Lung (tissue), 12 donors: ENCODE measurements around the gene IL1RL1. TPM values are rescaled to one million over a fixed set of nuclear protein-coding genes. Genes with fewer than 3 reads are reported as not detected.

Experiments
- ATAC-seq: fragments of 200-7000 bp; cut with Tn5 transposase; one replicate; pipeline ENCODE4 v1.9.1; 2020; ENCODE audit warnings: moderate number of reproducible peaks; ENCODE audit not compliant: insufficient read depth, low FRiP score
- DNase-seq, 3 donors: peaks; one replicate each; pipeline ENCODE4 v3.0.0-alpha.2; 2013 to 2017
- H3K27ac ChIP-seq, 2 donors: one replicate each; pipeline ENCODE4 v1.5.1; 2013; ENCODE audit warnings: mild to moderate bottlenecking in 2 of 2, moderate library complexity in 2 of 2, control low read depth in 1 of 2, inconsistent platforms in 1 of 2, low read depth in 1 of 2, low read length in 1 of 2
- H3K27me3 ChIP-seq, 3 donors: one replicate each; pipeline ENCODE4 v1.5.1; 2013; ENCODE audit warnings: low read length in 2 of 3; ENCODE audit not compliant: control insufficient read depth in 3 of 3, insufficient read depth in 3 of 3
- H3K36me3 ChIP-seq, 4 donors: one replicate each; pipeline ENCODE4 v1.5.1; 2013; ENCODE audit warnings: low read length in 4 of 4, mild to moderate bottlenecking in 1 of 4, moderate library complexity in 1 of 4; ENCODE audit not compliant: control insufficient read depth in 4 of 4, insufficient read depth in 4 of 4
- H3K4me1 ChIP-seq, 5 donors: one replicate each; pipeline ENCODE4 v1.5.1; 2013; ENCODE audit warnings: low read length in 5 of 5, mild to moderate bottlenecking in 2 of 5, moderate library complexity in 1 of 5; ENCODE audit not compliant: control insufficient read depth in 5 of 5, insufficient read depth in 5 of 5
- H3K4me3 ChIP-seq: one replicate; pipeline ENCODE4 v1.5.1; 2013; ENCODE audit warnings: mild to moderate bottlenecking, control low read depth, moderate library complexity
- H3K9ac ChIP-seq, 2 donors: one replicate each; pipeline ENCODE4 v1.5.1; 2013; ENCODE audit warnings: low read length in 2 of 2, control low read depth in 1 of 2; ENCODE audit not compliant: insufficient read depth in 1 of 2
- H3K9me3 ChIP-seq, 4 donors: one replicate each; pipeline ENCODE4 v1.5.1; 2013; ENCODE audit warnings: low read length in 3 of 4, mild to moderate bottlenecking in 1 of 4, moderate library complexity in 1 of 4; ENCODE audit not compliant: control insufficient read depth in 4 of 4, insufficient read depth in 3 of 4
- WGBS, 2 donors: extraction: QIAGEN DNeasy Blood & Tissue Kit; methylation state at CpG; one replicate each; pipeline ENCODE4 v1.1.7; 2013; 5-methylcytosine and 5-hydroxymethylcytosine counted together
- polyA plus RNA-seq, 2 donors: library from polyadenylated mRNA; stranded (reverse); fragments of 200-250 nt; gene quantifications; one replicate each; pipeline ENCODE4 v1.2.1, GENCODE V29; 2013
- total RNA-seq, 2 donors: library from RNA; depleted of rRNA in 1 of 2; stranded (reverse); fragments of >200 nt in 1 of 2; gene quantifications; one replicate each; pipeline ENCODE4 v1.2.1, GENCODE V29; 2014 to 2021
- TF ChIP-seq, protein P1 (sequence below): IDR thresholded peaks from 2 replicates; pipeline ENCODE4 v1.5.1; 2012; ENCODE audit warnings: mild to moderate bottlenecking; ENCODE audit errors: control extremely low read depth, extremely low read depth
- donor health status: control.
- donor health status: control.
- donor health status: Bipolar disorder and iron deficiency.
- donor health status: healthy.
- donor health status: DM: yes; HTN: yes; CAD: no.

The IL1RL1 gene
- total and polyA plus RNA-seq, 4 donors, result 1.5 to 383 (median 77.8) TPM

DNA sequence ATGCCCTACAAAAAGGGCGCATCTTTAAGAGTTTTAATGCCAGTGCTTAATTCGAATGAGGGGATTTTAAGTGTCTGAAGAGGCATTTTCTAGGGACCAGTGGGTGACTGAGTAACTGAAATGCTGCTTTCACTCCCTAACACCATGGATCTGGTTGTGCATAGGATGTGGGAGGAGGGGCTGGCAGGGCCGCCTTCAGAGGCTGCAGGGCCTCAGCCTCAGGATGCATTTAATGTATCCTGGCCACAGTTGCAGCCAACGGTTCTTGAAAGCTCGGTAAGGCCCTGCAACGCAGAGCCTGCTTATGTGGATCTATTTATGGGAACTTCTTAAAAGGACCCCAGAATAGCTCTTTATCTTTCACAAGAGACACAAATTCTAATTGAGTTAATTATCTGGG is 85.8 kb downstream of the IL1RL1 start:
- no peak for DNase-seq

DNA sequence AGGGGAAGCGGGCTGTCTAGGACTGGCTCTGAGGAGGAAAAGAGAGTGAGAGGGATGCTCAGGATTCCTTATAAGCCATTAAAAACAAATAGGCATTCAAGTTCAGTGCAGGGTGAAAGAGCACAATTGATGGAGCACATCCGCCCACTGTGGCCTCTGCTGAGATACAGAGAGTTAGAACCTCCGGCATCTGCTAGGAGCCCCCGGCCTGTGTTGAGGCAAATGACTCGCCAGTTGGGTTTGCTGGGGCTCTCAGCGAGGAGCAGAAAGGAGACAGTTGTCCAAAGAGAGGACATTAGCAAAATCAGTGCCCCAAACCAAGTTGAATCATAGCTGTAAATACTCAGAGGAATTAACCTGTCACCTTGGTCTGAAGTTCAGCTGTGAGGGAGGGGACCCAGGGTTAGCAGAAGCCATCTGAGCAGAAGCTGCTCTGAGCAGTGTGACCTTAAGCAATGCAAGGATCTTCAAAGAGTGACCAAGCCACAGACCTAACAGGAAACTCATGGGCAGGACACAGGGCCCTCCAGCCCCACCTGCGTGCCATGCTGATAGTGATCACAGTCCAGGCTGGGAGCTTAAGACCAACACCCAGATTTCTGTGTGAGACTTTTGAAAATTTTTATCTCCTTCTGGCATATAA is 88.3 kb downstream of the IL1RL1 start:
- Histone ChIP-seq H3K4me3 (no peak overlapping the region), H3K9me3 (no peaks in the 10 kb centered on the region), H3K4me1 (no peaks in the 10 kb centered on the region), H3K9ac (no peak overlapping the region), H3K27me3 (no peaks in the 10 kb centered on the region), H3K27ac (no peak overlapping the region), H3K36me3 (no peaks in the 10 kb centered on the region)
- no peak for DNase-seq
- WGBS, 2 donors, result 83 to 89% methylated on average over 7 of the region's 7 CpGs
- TF ChIP-seq, protein P1, sequence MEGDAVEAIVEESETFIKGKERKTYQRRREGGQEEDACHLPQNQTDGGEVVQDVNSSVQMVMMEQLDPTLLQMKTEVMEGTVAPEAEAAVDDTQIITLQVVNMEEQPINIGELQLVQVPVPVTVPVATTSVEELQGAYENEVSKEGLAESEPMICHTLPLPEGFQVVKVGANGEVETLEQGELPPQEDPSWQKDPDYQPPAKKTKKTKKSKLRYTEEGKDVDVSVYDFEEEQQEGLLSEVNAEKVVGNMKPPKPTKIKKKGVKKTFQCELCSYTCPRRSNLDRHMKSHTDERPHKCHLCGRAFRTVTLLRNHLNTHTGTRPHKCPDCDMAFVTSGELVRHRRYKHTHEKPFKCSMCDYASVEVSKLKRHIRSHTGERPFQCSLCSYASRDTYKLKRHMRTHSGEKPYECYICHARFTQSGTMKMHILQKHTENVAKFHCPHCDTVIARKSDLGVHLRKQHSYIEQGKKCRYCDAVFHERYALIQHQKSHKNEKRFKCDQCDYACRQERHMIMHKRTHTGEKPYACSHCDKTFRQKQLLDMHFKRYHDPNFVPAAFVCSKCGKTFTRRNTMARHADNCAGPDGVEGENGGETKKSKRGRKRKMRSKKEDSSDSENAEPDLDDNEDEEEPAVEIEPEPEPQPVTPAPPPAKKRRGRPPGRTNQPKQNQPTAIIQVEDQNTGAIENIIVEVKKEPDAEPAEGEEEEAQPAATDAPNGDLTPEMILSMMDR, result no peak
- no peak for ATAC-seq

More for the DNA sequence above, 85.8 kb downstream of the IL1RL1 start:
- no peak for ATAC-seq
- Histone ChIP-seq H3K9ac (no peak overlapping the region), H3K9me3 (no peaks in the 10 kb centered on the region), H3K4me3 (no peak overlapping the region), H3K27me3 (no peaks in the 10 kb centered on the region), H3K36me3 (no peaks in the 10 kb centered on the region), H3K4me1 (no peaks in the 10 kb centered on the region), H3K27ac (no peak overlapping the region)
- 86 to 94% methylated on average over 6 of the region's 6 CpGs for WGBS, 2 donors
- TF ChIP-seq, protein P1, result no peak

DNA sequence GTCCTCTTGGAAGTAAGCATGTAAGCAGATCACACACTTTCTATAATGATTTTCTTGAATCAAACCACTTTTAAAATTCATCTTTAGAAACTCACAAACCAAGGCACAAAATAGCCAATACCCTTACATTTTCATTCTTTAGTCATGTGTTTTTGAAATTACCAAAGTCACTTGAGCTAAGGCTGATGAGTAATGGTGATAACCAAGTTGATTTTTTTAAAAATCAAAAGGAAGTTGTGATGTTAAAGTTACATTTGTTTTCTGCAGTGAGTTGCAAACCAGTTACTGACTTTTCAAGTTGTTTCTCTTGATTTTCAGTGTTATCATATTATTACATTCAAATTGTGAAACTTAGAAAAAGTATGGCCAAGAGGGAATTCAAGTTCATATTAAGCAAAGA is 90.1 kb downstream of the IL1RL1 start:
- TF ChIP-seq, protein P1, result no peak
- H3K27ac ChIP-seq, result no peak overlapping the region

More for the DNA sequence above, 90.1 kb downstream of the IL1RL1 start:
- no peaks in the 10 kb centered on the region for H3K4me1 ChIP-seq
- H3K36me3 ChIP-seq, result no peaks in the 10 kb centered on the region
- no peak for ATAC-seq
- no peak for DNase-seq
- H3K9me3 ChIP-seq, result no peaks in the 10 kb centered on the region
- H3K27me3 ChIP-seq, result no peaks in the 10 kb centered on the region
- no peak overlapping the region for H3K4me3 ChIP-seq
- no peak overlapping the region for H3K9ac ChIP-seq

Other genes with a start within 250 kb of the IL1RL1 start
- gene IL1R1, start 168.8 kb upstream of the IL1RL1 start, total RNA-seq, result 100 to 1,000 TPM; 111 to 163 TPM
- gene IL1R1, start 168.8 kb upstream of the IL1RL1 start, polyA plus RNA-seq, result 100 to 1,000 TPM in 1 of 2 donors, 10 to 100 TPM in 1; 97.0 to 182 TPM
- gene IL1RL2, start 124.5 kb upstream of the IL1RL1 start, total RNA-seq, result 1 to 10 TPM in 1 of 2 donors, under 1 TPM in 1; 0.63 to 1.3 TPM
- gene IL1RL2, start 124.5 kb upstream of the IL1RL1 start, polyA plus RNA-seq, result 1 to 10 TPM in 1 of 2 donors, under 1 TPM in 1; 0.35 to 1.0 TPM
- 10 to 100 TPM in 1 of 2 donors, 1 to 10 TPM in 1; 7.5 to 35.5 TPM for gene IL18R1, start 44.2 kb downstream of the IL1RL1 start, total RNA-seq
- 10 to 100 TPM; 16.0 to 63.5 TPM for gene IL18R1, start 44.2 kb downstream of the IL1RL1 start, polyA plus RNA-seq
- 10 to 100 TPM in 1 of 2 donors, under 1 TPM in 1; 1.00 to 10.9 TPM for gene IL18RAP, start 111.6 kb downstream of the IL1RL1 start, total RNA-seq
- 10 to 100 TPM in 1 of 2 donors, 1 to 10 TPM in 1; 4.0 to 34.0 TPM for gene IL18RAP, start 111.6 kb downstream of the IL1RL1 start, polyA plus RNA-seq
- under 1 TPM in 1 of 2 donors, not detected in 1; 0.06 TPM for gene SLC9A4, start 161.7 kb downstream of the IL1RL1 start, total RNA-seq
- under 1 TPM in 1 of 2 donors, not detected in 1; 0.09 TPM for gene SLC9A4, start 161.7 kb downstream of the IL1RL1 start, polyA plus RNA-seq